ENCODE data around the gene STXBP6.

STXBP6 gene

DNA sequence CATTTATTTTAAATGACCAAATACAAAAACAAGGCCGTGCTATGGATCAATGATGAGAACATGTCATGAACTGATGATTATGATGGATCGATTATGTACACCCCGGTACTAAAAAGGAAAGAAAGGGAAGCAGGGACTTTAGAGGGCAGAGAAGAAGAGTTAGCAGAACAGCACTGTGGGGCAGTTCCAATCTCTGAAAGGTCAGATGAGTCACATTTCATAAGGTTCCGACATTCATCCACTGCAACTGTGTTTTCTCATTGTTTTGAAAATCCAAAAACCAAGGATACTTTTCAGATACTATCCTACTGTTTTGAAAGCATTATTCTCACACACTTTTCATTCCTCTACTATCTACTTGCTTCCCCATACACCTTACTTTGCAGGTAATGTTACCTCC is 169.3 kb downstream of the STXBP6 start:
- no peak for DNase-seq

DNA sequence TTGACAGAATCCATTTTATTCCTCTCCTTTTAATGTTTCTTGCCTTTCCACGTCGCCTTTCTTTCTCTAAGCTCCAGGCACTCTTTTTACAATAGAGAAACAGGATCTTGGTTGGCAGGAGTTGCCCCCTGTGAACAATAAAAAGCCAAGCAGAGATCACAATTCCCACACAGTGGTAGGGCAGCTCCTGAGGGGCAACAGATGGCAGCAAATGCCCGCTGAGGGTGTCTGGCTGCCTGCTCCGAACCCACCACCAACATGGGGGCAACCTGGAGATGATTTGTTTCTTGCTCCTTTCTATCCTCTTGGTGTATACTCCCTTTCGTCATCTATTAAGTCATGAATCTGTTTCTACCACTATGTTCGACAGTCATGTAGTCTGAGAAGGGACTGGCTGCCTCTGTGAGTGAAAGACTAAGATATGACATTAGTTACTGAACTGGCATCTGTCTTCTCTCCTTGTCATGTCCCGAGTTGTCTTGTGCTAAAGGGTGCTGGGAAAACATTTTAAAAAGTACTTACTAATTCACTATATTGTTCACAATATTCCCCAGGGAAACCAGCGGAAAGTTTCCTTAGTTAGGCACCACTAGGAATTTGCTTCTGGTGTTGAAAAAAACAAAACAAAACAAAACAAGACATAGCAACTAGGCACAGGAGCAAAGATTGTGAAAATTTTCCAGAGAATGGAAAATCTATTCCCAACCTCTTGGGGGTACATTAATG is 170.1 kb downstream of the STXBP6 start:
- DNase-seq, result no peak

DNA sequence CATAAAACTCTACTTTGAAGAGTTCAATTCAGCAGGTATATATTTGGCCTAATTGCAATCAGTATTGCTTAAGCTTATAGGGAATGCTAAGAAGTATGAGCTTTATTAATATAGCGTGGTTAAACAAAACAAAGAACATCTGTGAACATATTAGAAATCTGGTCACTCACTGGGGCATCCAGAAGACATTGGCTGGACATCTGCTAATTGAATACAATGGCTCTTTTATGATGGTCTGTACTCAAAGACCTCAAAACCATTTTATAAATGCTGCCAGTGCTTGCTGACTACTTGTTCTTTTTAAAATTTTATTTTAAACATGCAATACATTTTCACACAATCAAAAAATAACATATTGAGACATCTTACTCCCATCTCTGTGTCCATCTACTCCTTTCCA is 173.0 kb downstream of the STXBP6 start:
- no peak for DNase-seq

DNA sequence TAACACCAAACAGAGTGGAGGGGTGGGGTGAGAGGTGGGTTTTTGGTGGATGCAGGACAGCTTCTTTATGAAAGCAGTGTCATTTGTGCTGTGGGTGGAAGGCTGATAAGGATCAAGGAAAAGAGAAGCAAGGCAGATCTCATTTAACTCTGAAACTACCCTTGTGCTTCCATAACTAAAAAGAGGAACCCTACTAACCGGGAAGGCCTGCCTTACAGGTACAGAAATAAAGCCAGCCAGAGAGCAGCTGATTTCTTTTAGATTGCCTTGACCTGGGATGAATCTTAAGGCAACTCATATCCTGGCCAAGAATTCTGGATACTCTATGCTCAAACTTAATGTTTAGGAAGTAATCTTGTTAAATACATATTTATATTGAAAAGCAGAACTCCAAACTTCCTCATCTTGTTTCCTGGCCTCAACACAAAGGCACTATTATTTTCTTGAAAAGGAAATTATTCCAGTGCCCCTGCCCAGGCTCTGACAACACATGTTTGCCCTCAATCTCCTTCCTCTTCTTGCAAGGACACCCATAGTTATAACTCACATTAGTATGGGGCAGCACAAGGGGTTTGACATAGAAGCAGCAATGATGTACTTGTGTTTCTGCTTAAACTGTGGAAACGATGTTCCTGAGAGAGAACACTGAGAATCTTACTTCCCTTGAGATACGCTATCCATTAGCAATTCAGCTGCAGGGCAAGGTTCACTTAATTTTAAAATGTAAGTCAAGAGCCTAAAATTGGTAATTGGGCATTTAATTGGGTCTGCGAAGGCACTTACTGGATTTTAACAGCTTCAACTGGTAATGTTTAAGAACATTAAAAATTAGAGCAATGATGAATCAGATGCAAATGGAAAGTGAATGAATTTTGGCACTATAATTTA is 173.7 kb downstream of the STXBP6 start:
- DNase-seq, result no peak

- no peak for DNase-seq
Measured at GRCh38 chr14:24875203-24875838, 174.6 kb downstream of the STXBP6 start.

DNA sequence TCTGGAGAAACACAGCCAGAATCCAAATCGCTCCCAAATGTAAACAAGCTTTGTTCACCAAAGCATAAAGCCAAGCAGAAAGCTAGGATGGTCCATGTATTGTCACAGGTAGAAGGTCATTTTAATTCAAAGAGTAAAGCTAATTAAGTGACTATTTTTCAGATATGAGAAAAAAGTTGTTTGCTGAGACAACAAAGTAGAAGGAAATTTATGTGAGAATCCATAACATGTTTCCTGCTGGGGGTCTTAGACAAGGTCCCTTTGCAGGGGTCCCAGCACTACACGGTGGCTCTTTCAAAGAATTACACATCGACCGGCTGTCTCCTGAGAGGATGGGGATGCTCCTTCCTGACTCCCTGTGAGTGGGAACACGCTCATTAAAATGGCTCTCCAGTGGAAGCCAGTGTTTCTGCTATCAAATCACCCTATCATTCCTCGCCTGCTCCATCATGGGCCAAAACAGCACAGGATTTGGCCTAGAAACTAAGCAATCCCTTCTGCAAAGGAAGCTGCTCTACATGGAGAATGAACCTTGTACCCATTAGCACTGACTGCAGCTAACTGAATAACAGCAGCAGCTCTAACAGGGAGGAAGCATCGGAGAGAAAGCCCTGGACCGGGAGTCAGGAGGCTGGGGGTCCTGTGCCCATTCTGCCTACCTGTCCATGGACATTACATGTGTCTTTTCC is 175.3 kb downstream of the STXBP6 start:
- no peak for DNase-seq

- no peak for DNase-seq
Measured at GRCh38 chr14:24873551-24873950, 176.4 kb downstream of the STXBP6 start.

- DNase-seq, result no peak
Measured at GRCh38 chr14:24870949-24871701, 178.8 kb downstream of the STXBP6 start.

DNA sequence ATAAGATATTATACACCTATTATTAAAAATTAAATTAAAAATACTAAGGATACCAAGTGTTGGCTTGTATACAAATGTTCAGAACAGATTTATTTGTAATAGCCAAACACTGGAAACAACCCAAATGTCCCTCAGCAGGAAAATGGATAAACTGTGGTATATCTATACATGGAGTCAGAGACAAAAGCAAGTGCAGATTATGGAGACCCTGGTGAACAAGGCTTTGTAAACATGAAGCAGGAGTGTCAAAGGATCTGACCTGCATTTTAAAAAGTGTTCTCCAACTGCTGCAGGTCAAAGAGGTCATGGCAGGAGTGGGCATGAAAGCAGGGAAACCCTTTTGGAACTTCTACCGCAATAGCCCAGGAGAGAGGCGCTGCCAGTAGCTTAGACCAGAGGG is 181.6 kb downstream of the STXBP6 start:
- DNase-seq, result no peak

DNA sequence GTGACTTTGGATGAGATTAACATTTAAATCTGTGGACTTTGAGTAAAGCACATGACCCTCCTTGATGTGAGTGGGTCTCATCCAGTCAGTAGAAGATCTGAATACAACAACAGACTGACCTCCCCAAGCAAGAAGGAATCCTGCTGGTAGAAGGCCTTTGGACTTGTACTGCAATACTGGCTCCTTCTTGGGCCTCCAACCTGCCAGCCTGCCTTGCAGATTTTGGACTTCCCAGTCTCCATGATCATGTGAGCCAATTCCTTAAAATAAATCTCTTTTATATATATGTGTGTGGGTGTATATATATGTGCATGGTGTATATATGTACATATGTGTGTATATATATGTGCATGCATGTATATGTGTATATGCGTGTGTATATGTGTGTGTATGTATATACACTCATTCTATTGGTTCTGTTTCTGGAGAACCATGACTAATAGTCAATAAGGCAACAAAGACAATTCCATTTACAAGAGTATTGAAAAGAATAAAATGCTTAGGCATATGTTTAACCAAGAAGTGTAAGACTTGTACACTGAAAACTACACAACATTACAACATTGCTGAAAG is 183.8 kb downstream of the STXBP6 start:
- DNase-seq, result no peak

- no peak for DNase-seq
Measured at GRCh38 chr14:24863968-24864684, 185.8 kb downstream of the STXBP6 start.

DNA sequence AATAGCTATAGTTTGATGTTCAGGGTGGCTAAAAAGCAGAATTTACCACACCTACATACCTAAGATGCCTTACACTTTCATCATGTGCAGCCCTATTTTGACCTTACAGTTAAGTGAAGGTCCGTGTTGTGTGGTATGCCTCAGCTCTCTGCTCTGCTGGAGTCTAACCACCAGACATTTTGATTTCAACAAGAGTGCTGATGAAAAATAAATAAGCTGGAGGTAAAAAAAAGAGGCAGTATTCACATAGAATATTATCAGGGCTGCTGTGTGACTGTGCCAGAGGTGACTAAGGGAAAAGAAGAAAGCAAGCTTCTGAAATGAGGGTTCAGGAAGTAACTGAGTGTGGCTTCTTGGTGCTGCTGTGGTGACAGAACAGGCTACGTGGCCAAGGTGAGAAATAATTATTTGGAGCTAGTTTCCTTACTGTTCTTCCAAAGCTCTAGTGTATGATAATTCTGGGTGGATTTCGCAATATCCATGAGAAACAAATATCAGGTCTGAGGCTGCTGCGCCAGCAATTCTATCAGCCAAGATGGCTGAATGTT is 188.8 kb downstream of the STXBP6 start:
- DNase-seq, result no peak

DNA sequence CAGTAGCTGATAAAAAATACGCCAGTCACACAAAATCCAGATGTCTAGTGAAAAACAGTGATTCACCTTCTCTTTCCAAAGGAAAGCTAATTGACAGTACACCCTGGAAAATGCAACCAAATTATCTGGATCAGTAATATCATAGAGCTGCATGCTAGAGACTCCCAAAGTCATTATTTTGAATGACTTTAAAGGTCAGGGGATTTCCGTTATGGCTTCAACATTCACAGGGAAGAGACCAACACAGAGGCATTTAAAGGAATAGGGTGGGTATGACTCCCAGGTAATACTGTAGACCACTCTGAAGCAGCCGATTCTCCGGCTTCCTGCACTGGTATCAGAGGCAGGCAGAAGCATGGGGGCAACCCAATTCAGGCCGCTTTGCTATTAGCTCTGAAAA is 190.4 kb downstream of the STXBP6 start:
- DNase-seq, result no peak

GRCh38 chr14:24858684-24859083 is 191.3 kb downstream of the STXBP6 start:
- DNase-seq, result no peak

DNA sequence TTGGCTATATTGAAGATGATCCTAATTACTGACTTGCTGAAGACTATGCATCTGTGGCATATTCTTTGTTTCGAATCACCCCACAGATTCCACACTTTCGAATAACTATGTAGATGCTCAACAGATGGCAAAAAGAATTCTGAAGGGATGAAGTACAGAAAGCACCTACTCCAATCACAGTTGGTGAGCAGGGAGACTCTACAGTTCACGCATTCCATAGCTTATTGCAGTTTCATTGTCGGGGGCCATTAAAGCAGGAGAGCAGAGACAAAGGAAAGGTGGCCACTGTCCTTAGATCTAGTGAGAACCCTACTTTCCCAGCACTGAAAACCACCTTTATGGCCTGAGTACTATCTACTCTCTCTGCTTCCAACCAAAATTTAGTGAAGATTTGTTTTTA is 191.9 kb downstream of the STXBP6 start:
- no peak for DNase-seq

GRCh38 chr14:24857277-24857676 is 192.7 kb downstream of the STXBP6 start:
- no peak for DNase-seq

DNA sequence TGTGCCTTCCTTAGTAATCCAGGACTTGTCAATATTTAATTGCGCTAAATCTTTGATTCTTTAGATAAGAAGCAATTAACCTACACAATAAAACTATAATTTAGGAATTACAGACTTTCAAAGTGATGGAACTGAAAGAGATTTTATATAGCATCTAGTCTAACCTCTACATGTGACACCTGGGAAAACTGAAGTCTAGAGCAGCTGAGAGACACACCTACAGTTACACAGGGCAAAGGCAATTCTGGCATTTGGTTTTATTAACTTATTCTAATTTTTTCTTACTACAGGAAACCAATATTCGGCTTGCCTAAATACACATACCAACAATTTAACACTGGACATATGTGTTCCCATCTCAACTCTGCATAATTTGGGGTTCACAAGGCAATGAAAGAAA is 196.5 kb downstream of the STXBP6 start:
- no peak for DNase-seq

DNA sequence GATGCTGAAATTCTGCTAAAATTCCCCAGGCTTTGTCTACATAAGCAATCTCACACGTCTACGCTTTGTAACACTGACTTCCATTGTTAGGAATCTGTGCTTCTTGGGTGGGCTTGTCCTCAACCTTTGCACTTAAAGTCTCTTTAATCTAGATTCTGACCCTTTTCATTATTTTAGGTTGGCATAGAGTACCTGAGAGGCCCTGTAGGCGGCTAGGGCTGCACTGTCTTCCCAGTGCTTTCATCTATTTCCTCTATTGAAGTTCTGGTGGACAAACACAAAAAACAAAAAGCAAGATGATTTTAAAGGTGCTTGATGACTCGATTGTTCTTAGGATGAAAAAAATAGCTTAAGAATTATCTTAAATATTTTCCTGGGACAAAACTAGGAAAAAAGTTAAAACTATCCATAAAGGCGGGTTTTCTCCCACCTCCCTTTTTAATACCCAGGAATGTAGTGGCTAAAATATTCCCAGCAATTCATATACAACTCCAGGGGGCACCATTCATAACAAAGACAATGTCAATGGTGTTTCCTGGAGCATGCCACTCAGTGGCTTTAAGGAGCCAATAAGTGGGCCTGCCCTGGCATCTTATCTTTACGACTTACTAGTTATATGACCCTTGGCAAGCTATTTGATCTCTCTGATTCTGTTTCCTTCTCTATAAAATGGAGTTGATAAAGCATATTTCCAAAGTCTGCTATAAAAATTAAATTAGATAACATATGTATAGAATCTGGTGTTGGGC is 197.5 kb downstream of the STXBP6 start:
- DNase-seq, result no peak

GRCh38 chr14:24851837-24852236 is 198.1 kb downstream of the STXBP6 start:
- no peak for DNase-seq

DNA sequence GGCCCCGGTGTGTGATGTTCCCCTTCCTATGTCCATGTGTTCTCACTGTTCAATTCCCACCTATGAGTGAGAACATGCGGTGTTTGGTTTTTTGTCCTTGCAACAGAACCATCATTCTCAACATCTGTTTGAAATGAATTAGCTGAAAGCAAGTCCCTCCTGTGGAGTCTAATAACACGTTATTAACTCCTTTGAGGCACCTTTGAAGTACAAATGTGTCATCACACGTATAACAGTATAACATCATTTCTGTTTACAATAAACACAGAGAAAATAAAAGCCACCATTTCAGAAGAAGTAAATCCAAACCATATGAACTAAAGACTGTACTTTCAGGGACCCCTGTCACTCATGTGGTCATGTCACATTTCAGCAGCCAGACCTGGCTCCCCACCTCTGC is 198.5 kb downstream of the STXBP6 start:
- DNase-seq, result no peak
